Endodermal cell (in vitro differentiated cells): Measurements from ENCODE around the gene CDC14B. TPM values are rescaled to one million over a fixed set of nuclear protein-coding genes. Genes with fewer than 3 reads are reported as not detected.

Experiments
- DNase-seq: peaks from one replicate; pipeline ENCODE4 v3.0.0-alpha.2; 2017
- H3K27ac ChIP-seq: 2 replicates; pipeline ENCODE4 v1.5.1; 2013; ENCODE audit warnings: mild to moderate bottlenecking, low read depth, low read length, moderate library complexity
- H3K27me3 ChIP-seq: 2 replicates; pipeline ENCODE4 v1.6.1; 2013; ENCODE audit warnings: mild to moderate bottlenecking, low read length, moderate library complexity; ENCODE audit not compliant: insufficient read depth, control insufficient read depth, poor library complexity, severe bottlenecking
- H3K36me3 ChIP-seq: 2 replicates; pipeline ENCODE4 v1.7.0; 2013; ENCODE audit warnings: mild to moderate bottlenecking, low read length, moderate library complexity; ENCODE audit not compliant: control insufficient read depth, insufficient read depth
- H3K4me1 ChIP-seq: one replicate; pipeline ENCODE4 v1.7.0; 2013; ENCODE audit warnings: low read length; ENCODE audit not compliant: control insufficient read depth, insufficient read depth
- H3K4me3 ChIP-seq: 2 replicates; pipeline ENCODE4 v1.5.1; 2013; ENCODE audit warnings: mild to moderate bottlenecking, low read length, moderate library complexity
- H3K9ac ChIP-seq: 2 replicates; pipeline ENCODE4 v1.6.1; 2013; ENCODE audit warnings: mild to moderate bottlenecking, low read length, moderate library complexity; ENCODE audit not compliant: poor library complexity, severe bottlenecking; ENCODE audit errors: extremely low read depth
- H3K9me3 ChIP-seq: 2 replicates; pipeline ENCODE4 v1.6.1; 2013; ENCODE audit warnings: mild to moderate bottlenecking, low read length, moderate library complexity; ENCODE audit not compliant: control insufficient read depth
- H3K27ac Mint-ChIP-seq: 2 replicates; pipeline ENCODE4 v1.8.0; 2020; ENCODE audit warnings: mixed read lengths
- H3K27me3 Mint-ChIP-seq: 2 replicates; pipeline ENCODE4 v1.8.0; 2021; ENCODE audit warnings: mild to moderate bottlenecking, mixed read lengths; ENCODE audit not compliant: insufficient read depth
- H3K36me3 Mint-ChIP-seq: 2 replicates; pipeline ENCODE4 v1.8.0; 2020; ENCODE audit warnings: low read depth, mixed read lengths
- H3K4me1 Mint-ChIP-seq: 2 replicates; pipeline ENCODE4 v1.8.0; 2020; ENCODE audit warnings: mixed read lengths
- H3K4me3 Mint-ChIP-seq: 2 replicates; pipeline ENCODE4 v1.8.0; 2020; ENCODE audit warnings: mild to moderate bottlenecking, moderate library complexity, mixed read lengths
- H3K9me3 Mint-ChIP-seq: 2 replicates; pipeline ENCODE4 v1.8.0; 2020; ENCODE audit warnings: mild to moderate bottlenecking, mixed read lengths
- WGBS, 2 experiments: methylation state at CpG; one replicate each; pipeline versions ENCODE4 v1.1.5 to v1.1.7; 2013; ENCODE audit warnings: missing lambda C conversion rate in 2 of 2, mixed read lengths in 1 of 2; ENCODE audit not compliant: insufficient coverage in 1 of 2, insufficient read length in 1 of 2; 5-methylcytosine and 5-hydroxymethylcytosine counted together
- total RNA-seq, 2 donors: library from RNA; stranded (reverse); fragmentation: NEBNext Ultra II Directional in 1 of 2; extraction: Animal tissue kit (Norgen Biotek cat#: 25700) in 1 of 2; gene quantifications; 2 replicates in 1 of 2; 3 replicates in 1 of 2; pipeline ENCODE4 v1.2.1, GENCODE V29; 2021
- TF ChIP-seq, protein P1 (sequence below): fragments of 200-600 bp; sonication (generic); conservative IDR thresholded peaks from 2 replicates; pipeline ENCODE4 v1.5.0; 2021; ENCODE audit warnings: antibody characterized with exemption, mild to moderate bottlenecking

The CDC14B gene
- total RNA-seq, 2 donors from 2014 or later: 47.5 to 48.3 TPM

DNA sequence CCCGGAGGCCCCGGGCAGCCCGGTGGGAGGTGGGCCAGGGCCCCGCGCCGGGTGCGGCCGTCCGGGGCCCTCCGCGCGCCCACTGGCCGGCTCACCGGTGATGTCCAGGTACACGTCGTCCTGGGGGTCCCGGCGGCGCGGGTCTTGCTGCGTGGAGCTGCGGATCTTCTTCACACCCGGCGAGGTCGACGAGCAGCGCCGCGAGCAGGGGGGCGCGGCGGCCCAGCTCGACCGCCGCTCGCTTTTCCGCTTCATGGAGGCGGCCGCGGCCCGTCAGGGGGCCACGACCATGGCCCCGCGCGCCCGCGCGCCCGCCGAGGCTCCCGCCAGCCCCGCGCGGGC lies 548 bp downstream of the CDC14B start:
- H3K27ac Mint-ChIP-seq: no peak overlapping the region
- H3K4me1 Mint-ChIP-seq: peaks cover 31% of the 10 kb centered on the region
- H3K4me3 ChIP-seq: peak overlapping the region; percentile 91
- H3K9ac ChIP-seq: peak overlapping the region; percentile 47
- no peaks in the 10 kb centered on the region for H3K36me3 ChIP-seq
- peaks cover 8% of the 10 kb centered on the region for H3K4me1 ChIP-seq
- H3K36me3 Mint-ChIP-seq: no peaks in the 10 kb centered on the region
- 0% methylated on average over 9 to 54 of the region's 54 CpGs for WGBS, 2 experiments
- TF ChIP-seq, protein P1, sequence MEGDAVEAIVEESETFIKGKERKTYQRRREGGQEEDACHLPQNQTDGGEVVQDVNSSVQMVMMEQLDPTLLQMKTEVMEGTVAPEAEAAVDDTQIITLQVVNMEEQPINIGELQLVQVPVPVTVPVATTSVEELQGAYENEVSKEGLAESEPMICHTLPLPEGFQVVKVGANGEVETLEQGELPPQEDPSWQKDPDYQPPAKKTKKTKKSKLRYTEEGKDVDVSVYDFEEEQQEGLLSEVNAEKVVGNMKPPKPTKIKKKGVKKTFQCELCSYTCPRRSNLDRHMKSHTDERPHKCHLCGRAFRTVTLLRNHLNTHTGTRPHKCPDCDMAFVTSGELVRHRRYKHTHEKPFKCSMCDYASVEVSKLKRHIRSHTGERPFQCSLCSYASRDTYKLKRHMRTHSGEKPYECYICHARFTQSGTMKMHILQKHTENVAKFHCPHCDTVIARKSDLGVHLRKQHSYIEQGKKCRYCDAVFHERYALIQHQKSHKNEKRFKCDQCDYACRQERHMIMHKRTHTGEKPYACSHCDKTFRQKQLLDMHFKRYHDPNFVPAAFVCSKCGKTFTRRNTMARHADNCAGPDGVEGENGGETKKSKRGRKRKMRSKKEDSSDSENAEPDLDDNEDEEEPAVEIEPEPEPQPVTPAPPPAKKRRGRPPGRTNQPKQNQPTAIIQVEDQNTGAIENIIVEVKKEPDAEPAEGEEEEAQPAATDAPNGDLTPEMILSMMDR: no peak
- H3K9me3 ChIP-seq: no peaks in the 10 kb centered on the region
- peak overlapping the region; percentile 63 for H3K4me3 Mint-ChIP-seq
- H3K27me3 Mint-ChIP-seq: peaks cover 4% of the 10 kb centered on the region
- no peak overlapping the region for H3K27ac ChIP-seq
- peak; percentile 59 for DNase-seq
- no peaks in the 10 kb centered on the region for H3K9me3 Mint-ChIP-seq
- H3K27me3 ChIP-seq: no peaks in the 10 kb centered on the region

DNA sequence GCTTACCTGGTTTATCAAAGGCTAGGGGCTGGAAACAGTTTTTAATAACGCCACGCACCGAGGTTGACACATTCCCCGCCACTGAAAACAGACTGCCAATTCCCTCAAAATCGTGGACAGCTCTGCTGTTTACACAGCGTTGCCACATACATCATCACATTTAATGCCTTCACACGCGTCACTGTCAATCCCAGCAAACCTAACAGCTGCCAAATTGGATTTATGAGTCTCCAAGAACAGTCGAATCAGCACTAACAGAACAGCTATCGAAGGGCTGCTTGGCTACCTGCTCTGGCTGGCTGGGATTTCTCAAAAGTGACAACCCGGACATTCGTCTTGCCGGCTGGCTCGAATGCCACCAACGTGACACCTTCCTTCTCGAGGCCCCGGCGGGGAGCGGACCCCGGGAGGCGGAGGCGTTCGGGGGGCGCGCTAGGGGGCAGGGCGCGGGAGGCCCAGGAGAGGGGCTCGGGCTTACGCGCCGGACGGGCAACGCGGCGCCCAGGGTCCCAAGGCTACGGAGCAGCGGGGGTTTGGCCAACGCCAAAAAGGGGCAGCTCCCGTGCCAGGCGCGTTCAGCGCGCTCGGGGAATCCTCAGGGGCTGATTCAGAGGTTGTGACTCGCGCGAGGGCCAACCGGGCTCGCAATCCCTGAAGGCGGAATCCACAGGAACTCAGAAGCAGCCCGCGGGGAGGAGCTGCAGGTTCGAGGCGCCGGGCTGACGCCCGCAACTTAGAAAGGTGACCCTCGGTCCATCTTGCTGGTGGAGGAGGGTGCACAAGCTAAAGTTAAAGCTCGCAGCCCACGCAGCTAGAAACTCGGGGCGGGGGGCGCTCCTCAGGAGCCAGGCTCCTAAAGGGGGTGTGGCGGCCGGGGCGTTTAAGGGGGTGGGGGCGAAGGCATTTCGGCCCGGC lies 1.2 kb downstream of the CDC14B start:
- H3K27ac ChIP-seq: no peak overlapping the region
- H3K27ac Mint-ChIP-seq: no peak overlapping the region
- TF ChIP-seq, protein P1: no peak
- H3K9me3 ChIP-seq: no peaks in the 10 kb centered on the region
- H3K9ac ChIP-seq: peak overlapping the region; percentile 47
- peak overlapping the region; percentile 63 for H3K4me3 Mint-ChIP-seq
- H3K9me3 Mint-ChIP-seq: no peaks in the 10 kb centered on the region
- H3K4me1 Mint-ChIP-seq: peaks cover 32% of the 10 kb centered on the region
- H3K4me3 ChIP-seq: peak overlapping the region; percentile 91
- no peaks in the 10 kb centered on the region for H3K36me3 Mint-ChIP-seq
- 2 to 3% methylated on average over 31 to 69 of the region's 69 CpGs for WGBS, 2 experiments
- H3K27me3 ChIP-seq: no peaks in the 10 kb centered on the region
- peak; percentile 75 for DNase-seq
- H3K27me3 Mint-ChIP-seq: peaks cover 4% of the 10 kb centered on the region
- H3K36me3 ChIP-seq: no peaks in the 10 kb centered on the region
- H3K4me1 ChIP-seq: peaks cover 8% of the 10 kb centered on the region

- H3K27ac ChIP-seq: no peak overlapping the region
- no peaks in the 10 kb centered on the region for H3K9me3 ChIP-seq
- TF ChIP-seq, protein P1: no peak
- Mint-ChIP-seq H3K27ac (no peak overlapping the region), H3K9me3 (no peaks in the 10 kb centered on the region), H3K4me1 (peaks cover 38% of the 10 kb centered on the region), H3K36me3 (no peaks in the 10 kb centered on the region), H3K27me3 (peaks cover 4% of the 10 kb centered on the region), H3K4me3 (peak overlapping the region; percentile 63)
- peak overlapping the region; percentile 91 for H3K4me3 ChIP-seq
- 41 to 45% methylated on average over 14 to 22 of the region's 22 CpGs for WGBS, 2 experiments
- no peaks in the 10 kb centered on the region for H3K27me3 ChIP-seq
- peak; percentile 64 for DNase-seq
- no peaks in the 10 kb centered on the region for H3K36me3 ChIP-seq
- H3K9ac ChIP-seq: peak overlapping the region; percentile 47
- H3K4me1 ChIP-seq: peaks cover 8% of the 10 kb centered on the region
Observed at GRCh38 chr9:96617439-96618185, 2.0 kb downstream of the CDC14B start.
